Urinary bladder (tissue), 4 donors: ENCODE results near the gene TPM1. TPM values are rescaled to one million over a fixed set of nuclear protein-coding genes. Genes with fewer than 3 reads are reported as not detected.

Source experiments
- DNase-seq: peaks from one replicate; pipeline ENCODE4 v3.0.0-alpha.2; 2015; ENCODE audit errors: extremely low spot score
- H3K27ac ChIP-seq: one replicate; pipeline ENCODE4 v1.5.1; 2013; ENCODE audit warnings: low read depth, mild to moderate bottlenecking, moderate library complexity
- H3K36me3 ChIP-seq: one replicate; pipeline ENCODE4 v1.6.1; 2013; ENCODE audit warnings: mild to moderate bottlenecking, moderate library complexity; ENCODE audit not compliant: insufficient read depth
- H3K4me1 ChIP-seq: one replicate; pipeline ENCODE4 v1.6.1; 2013; ENCODE audit warnings: mild to moderate bottlenecking, moderate library complexity; ENCODE audit not compliant: insufficient read depth
- H3K4me3 ChIP-seq: one replicate; pipeline ENCODE4 v1.5.1; 2013; ENCODE audit warnings: low read depth, low read length
- WGBS: extraction: QIAGEN DNeasy Blood & Tissue Kit; methylation state at CpG from one replicate; pipeline ENCODE4 v1.1.7; 2013; 5-methylcytosine and 5-hydroxymethylcytosine counted together
- polyA plus RNA-seq: library from polyadenylated mRNA; stranded (reverse); fragments of 200-250 nt; gene quantifications from one replicate; pipeline ENCODE4 v1.2.3, GENCODE V29; 2013
- total RNA-seq: library from RNA; depleted of rRNA; stranded (reverse); fragments of >200 nt; gene quantifications from one replicate; pipeline ENCODE4 v1.2.3, GENCODE V29; 2014
- donor health status: healthy with polysubstance abuse.
- donor health status: healthy.

TPM1 gene
- total and polyA plus RNA-seq, 2 donors: 1,685 to 3,649 TPM

- no peaks in the 10 kb centered on the region for H3K36me3 ChIP-seq
- H3K27ac ChIP-seq: no peak overlapping the region
- DNase-seq: no peak
- H3K4me1 ChIP-seq: no peaks in the 10 kb centered on the region
- no peak overlapping the region for H3K4me3 ChIP-seq
These were observed 19.9 kb upstream of the TPM1 start for GRCh38 chr15:63022663-63023062.

GRCh38 chr15:63023351-63023945, 19.1 kb upstream of the TPM1 start:
- DNase-seq: no peak
- H3K4me1 ChIP-seq: no peaks in the 10 kb centered on the region
- no peak overlapping the region for H3K4me3 ChIP-seq
- 69% methylated on average over 3 of the region's 3 CpGs for WGBS
- H3K27ac ChIP-seq: no peak overlapping the region
- no peaks in the 10 kb centered on the region for H3K36me3 ChIP-seq

GRCh38 chr15:63025460-63025859, 17.1 kb upstream of the TPM1 start:
- no peaks in the 10 kb centered on the region for H3K36me3 ChIP-seq
- H3K27ac ChIP-seq: no peak overlapping the region
- H3K4me3 ChIP-seq: no peak overlapping the region
- no peaks in the 10 kb centered on the region for H3K4me1 ChIP-seq
- 94% methylated on average over 6 of the region's 6 CpGs for WGBS
- DNase-seq: no peak

- DNase-seq: no peak
- no peak overlapping the region for H3K27ac ChIP-seq
- H3K4me3 ChIP-seq: no peak overlapping the region
- no peaks in the 10 kb centered on the region for H3K36me3 ChIP-seq
- no peaks in the 10 kb centered on the region for H3K4me1 ChIP-seq
- WGBS: 97% methylated on average over 2 of the region's 2 CpGs
These were observed 14.9 kb upstream of the TPM1 start for GRCh38 chr15:63027646-63028045.

GRCh38 chr15:63028442-63029110, 14.0 kb upstream of the TPM1 start:
- no peak overlapping the region for H3K4me3 ChIP-seq
- no peak overlapping the region for H3K27ac ChIP-seq
- no peaks in the 10 kb centered on the region for H3K36me3 ChIP-seq
- H3K4me1 ChIP-seq: no peaks in the 10 kb centered on the region
- WGBS: 81% methylated on average over 5 of the region's 5 CpGs
- DNase-seq: no peak

- WGBS: 30% methylated on average over 5 of the region's 5 CpGs
- Histone ChIP-seq H3K4me1 (no peaks in the 10 kb centered on the region), H3K4me3 (no peak overlapping the region), H3K36me3 (no peaks in the 10 kb centered on the region), H3K27ac (no peak overlapping the region)
- DNase-seq: no peak
These were observed 12.9 kb upstream of the TPM1 start for GRCh38 chr15:63029676-63030075.

- DNase-seq: no peak
- H3K27ac ChIP-seq: no peak overlapping the region
- no peak overlapping the region for H3K4me3 ChIP-seq
- no peaks in the 10 kb centered on the region for H3K4me1 ChIP-seq
- no peaks in the 10 kb centered on the region for H3K36me3 ChIP-seq
- 25% methylated on average over 6 of the region's 6 CpGs for WGBS
These were observed 12.4 kb upstream of the TPM1 start for GRCh38 chr15:63030101-63030551.

GRCh38 chr15:63034578-63034977, 8.0 kb upstream of the TPM1 start:
- WGBS: 95% methylated on average over 2 of the region's 2 CpGs
- Histone ChIP-seq H3K4me3 (no peak overlapping the region), H3K4me1 (no peaks in the 10 kb centered on the region)

GRCh38 chr15:63035253-63035652, 7.3 kb upstream of the TPM1 start:
- H3K27ac ChIP-seq: no peak overlapping the region
- no peaks in the 10 kb centered on the region for H3K4me1 ChIP-seq
- 89% methylated on average over 4 of the region's 4 CpGs for WGBS
- no peak overlapping the region for H3K4me3 ChIP-seq
- H3K36me3 ChIP-seq: no peaks in the 10 kb centered on the region
- DNase-seq: no peak

More at GRCh38 chr15:63034578-63034977, 8.0 kb upstream of the TPM1 start:
- no peak overlapping the region for H3K27ac ChIP-seq
- DNase-seq: no peak
- H3K36me3 ChIP-seq: no peaks in the 10 kb centered on the region

- Histone ChIP-seq H3K27ac (no peak overlapping the region), H3K36me3 (no peaks in the 10 kb centered on the region), H3K4me3 (no peak overlapping the region), H3K4me1 (no peaks in the 10 kb centered on the region)
- DNase-seq: no peak
- WGBS: 86% methylated on average over 4 of the region's 4 CpGs
These were observed 6.6 kb upstream of the TPM1 start for GRCh38 chr15:63035977-63036376.

GRCh38 chr15:63037976-63038720, 4.4 kb upstream of the TPM1 start:
- H3K4me3 ChIP-seq: no peak overlapping the region
- 80% methylated on average over 10 of the region's 10 CpGs for WGBS
- no peak for DNase-seq
- no peak overlapping the region for H3K27ac ChIP-seq
- H3K36me3 ChIP-seq: no peaks in the 10 kb centered on the region
- no peaks in the 10 kb centered on the region for H3K4me1 ChIP-seq

- Histone ChIP-seq H3K4me3 (no peak overlapping the region), H3K27ac (no peak overlapping the region), H3K36me3 (no peaks in the 10 kb centered on the region), H3K4me1 (no peaks in the 10 kb centered on the region)
- WGBS: 92% methylated on average over 5 of the region's 5 CpGs
- no peak for DNase-seq
These were observed 3.4 kb upstream of the TPM1 start for GRCh38 chr15:63038926-63039673.

GRCh38 chr15:63039811-63040210, 2.7 kb upstream of the TPM1 start:
- Histone ChIP-seq H3K4me1 (no peaks in the 10 kb centered on the region), H3K4me3 (no peak overlapping the region), H3K36me3 (no peaks in the 10 kb centered on the region), H3K27ac (no peak overlapping the region)
- WGBS: 95% methylated on average over 4 of the region's 4 CpGs
- no peak for DNase-seq
